ENCODE data around the gene KLK3.
"Not testable (repeated sequence)": the region's sequence is repeated elsewhere in the genome, so short reads cannot be mapped to it uniquely, and the experiment has no call there.

DNA sequence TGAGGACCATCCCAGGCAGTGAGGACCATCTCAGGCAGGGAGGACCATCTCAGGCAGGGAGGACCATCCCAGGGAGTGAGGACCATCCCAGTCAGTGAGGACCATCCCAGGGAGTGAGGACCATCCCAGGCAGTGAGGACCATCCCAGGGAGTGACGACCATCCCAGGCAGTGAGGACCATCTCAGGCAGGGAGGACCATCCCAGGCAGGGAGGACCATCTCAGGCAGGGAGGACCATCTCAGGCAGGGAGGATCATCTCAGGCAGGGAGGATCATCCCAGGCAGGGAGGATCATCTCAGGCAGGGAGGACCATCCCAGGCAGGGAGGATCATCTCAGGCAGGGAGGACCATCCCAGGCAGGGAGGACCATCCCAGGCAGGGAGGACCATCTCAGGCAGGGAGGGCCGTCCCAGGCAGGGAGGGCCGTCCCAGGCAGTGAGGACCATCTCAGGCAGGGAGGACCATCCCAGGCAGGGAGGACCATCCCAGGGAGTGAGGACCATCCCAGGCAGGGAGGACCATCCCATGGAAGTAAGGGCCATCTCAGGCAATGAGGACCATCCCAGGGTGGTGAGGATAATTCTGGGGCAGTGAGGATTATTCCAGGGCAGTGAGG is 43.0 kb upstream of the KLK3 start:
- TF ChIP-seq CTCF (IDR thresholded peaks at IDR 0.05; ENCODE audit: low read depth, low read length); EZH2phosphoT487 (IDR thresholded peaks at IDR 0.05; ENCODE audit: low read depth): not testable (repeated sequence)

Data from OCI-LY3 (cell line).